Natural killer cell treated with Interleukin-12 subunit alpha and Interleukin-12 subunit beta and Interleukin-15 and Interleukin-18, amount 100 ng/mL, for 72 hours (primary cell): ENCODE measurements around the gene CRABP1. TPM values are rescaled to one million over a fixed set of nuclear protein-coding genes. Genes with fewer than 3 reads are reported as not detected.
"Not testable (repeated sequence)": the region's sequence is repeated elsewhere in the genome, so short reads cannot be mapped to it uniquely, and the experiment has no call there.

Source experiments
- ATAC-seq, 2 donors: fragments of 150-1000 bp; cut with Tn5 transposase in 1 of 2; sonication (Bioruptor Pico), chemical (Tn5 transposase) in 1 of 2; 2 replicates each; pipeline ENCODE4 v1.10.0; 2021
- DNase-seq: peaks from one replicate; pipeline ENCODE4 v3.0.0; 2022; ENCODE audit warnings: low spot score
- H3K27ac Mint-ChIP-seq, 2 donors: 1 replicate in 1 of 2; 2 replicates in 1 of 2; pipeline ENCODE4 v1.8.0; 2022; ENCODE audit warnings: mixed read lengths in 2 of 2, mild to moderate bottlenecking in 1 of 2, moderate library complexity in 1 of 2
- H3K27me3 Mint-ChIP-seq, 2 donors: 1 replicate in 1 of 2; 2 replicates in 1 of 2; pipeline ENCODE4 v1.8.0; 2022; ENCODE audit warnings: mixed read lengths in 2 of 2
- H3K36me3 Mint-ChIP-seq: one replicate; pipeline ENCODE4 v1.8.0; 2022; ENCODE audit warnings: mixed read lengths
- H3K4me1 Mint-ChIP-seq, 2 donors: 1 replicate in 1 of 2; 2 replicates in 1 of 2; pipeline ENCODE4 v1.8.0; 2022; ENCODE audit warnings: low read depth in 2 of 2, mixed read lengths in 2 of 2, mild to moderate bottlenecking in 1 of 2
- H3K4me3 Mint-ChIP-seq: one replicate; pipeline ENCODE4 v1.8.0; 2022; ENCODE audit warnings: mixed read lengths
- H3K9me3 Mint-ChIP-seq: 2 replicates; pipeline ENCODE4 v1.8.0; 2022; ENCODE audit warnings: mixed read lengths
- total RNA-seq, 2 donors: library from RNA; stranded (reverse); gene quantifications; one replicate each; pipeline ENCODE4 v1.2.3, GENCODE V29; 2022

The CRABP1 gene
- total RNA-seq, 2 donors from 2014 or later: not detected

DNA sequence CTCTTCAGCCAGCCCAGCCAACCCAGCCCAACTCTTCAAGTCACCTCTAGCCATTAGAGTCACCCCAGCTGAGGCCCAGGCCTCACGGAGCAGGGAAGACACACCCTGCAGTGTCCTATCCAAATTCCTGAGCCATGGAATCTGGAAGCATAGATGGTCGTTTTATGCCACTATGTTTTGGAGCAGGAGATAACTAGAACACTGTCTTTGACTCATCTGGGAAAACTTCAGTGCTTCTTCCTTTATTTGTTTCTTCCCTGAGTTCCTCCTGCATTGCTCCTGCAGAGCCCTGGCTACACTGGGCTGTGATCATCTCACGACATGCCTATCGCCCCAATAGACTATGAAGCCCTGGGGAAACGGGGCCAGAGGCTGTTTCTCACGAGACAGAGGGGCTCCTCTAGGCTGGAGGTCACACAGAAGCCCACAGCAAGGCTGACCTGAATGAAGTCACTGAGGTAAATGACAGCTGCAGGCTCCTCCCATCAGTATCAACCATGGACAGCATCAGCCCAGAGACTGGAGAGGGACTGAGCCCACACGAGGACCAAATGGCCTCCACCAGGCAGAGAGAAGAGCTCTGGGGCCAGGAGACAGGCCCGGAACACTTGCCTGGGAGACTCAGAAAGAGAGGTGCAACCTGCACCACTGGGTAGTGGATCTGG is 22.7 kb downstream of the CRABP1 start:
- peaks cover 6 to 24% of the 10 kb centered on the region in 2 donors for H3K27me3 Mint-ChIP-seq
- H3K27ac Mint-ChIP-seq: peak overlapping the region in 1 of 2 donors; percentile 57
- ATAC-seq (no peak), DNase-seq (no peak)
- no peaks in the 10 kb centered on the region for H3K36me3 Mint-ChIP-seq
- H3K4me1 Mint-ChIP-seq: no peaks in the 10 kb centered on the region
- H3K4me3 Mint-ChIP-seq: no peak overlapping the region
- H3K9me3 Mint-ChIP-seq: no peaks in the 10 kb centered on the region

DNA sequence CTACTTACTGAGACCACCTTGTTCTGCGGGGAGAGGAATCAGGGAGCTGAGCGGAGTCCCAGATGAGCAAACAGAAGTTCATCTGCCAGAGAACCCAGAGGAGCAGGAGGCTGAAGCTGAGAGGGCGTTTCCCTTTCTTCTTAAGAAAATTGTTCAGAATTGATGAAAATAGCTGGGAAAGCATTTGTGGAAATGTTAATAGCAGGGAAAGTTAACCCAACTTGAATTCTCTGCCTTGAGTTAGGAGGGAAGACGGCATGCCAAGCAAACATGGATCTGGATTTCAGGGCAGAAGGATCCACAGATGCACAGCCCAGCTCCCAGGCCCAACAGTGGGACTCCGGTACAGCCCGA is 23.2 kb downstream of the CRABP1 start:
- H3K9me3 Mint-ChIP-seq: no peaks in the 10 kb centered on the region
- DNase-seq (no peak), ATAC-seq (no peak)
- peaks cover 9 to 19% of the 10 kb centered on the region in 2 donors for H3K27me3 Mint-ChIP-seq
- no peak overlapping the region for H3K4me3 Mint-ChIP-seq
- H3K4me1 Mint-ChIP-seq: no peaks in the 10 kb centered on the region
- H3K36me3 Mint-ChIP-seq: no peaks in the 10 kb centered on the region
- peak overlapping the region in 1 of 2 donors; percentile 57 for H3K27ac Mint-ChIP-seq

DNA sequence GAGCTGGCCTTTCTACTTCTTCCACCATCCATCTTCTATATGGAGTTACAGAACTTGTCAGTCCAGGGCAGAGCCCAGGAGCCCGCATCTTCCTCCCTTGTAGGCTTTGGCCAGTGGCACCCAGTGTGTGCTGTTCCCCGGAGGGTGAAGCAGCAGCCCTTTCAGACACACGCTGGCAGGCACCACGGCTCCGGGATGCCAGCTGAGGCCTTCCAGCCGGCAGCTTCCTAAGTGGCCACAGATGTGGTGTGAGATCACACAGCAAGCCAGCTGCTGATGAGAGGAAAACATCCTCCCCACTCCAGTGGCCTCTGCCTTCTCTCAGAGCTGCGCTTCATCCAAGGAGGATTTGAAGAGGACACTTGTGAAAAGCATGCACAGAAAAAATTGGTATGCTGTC is 24.1 kb downstream of the CRABP1 start:
- Mint-ChIP-seq H3K4me3 (no peak overlapping the region), H3K36me3 (no peaks in the 10 kb centered on the region), H3K4me1 (no peaks in the 10 kb centered on the region), H3K27ac (no peak overlapping the region), H3K9me3 (no peaks in the 10 kb centered on the region), H3K27me3 (peaks cover 8 to 12% of the 10 kb centered on the region in 2 donors)
- peak in 1 of 2 donors; percentile 10 for ATAC-seq
- no peak for DNase-seq

DNA sequence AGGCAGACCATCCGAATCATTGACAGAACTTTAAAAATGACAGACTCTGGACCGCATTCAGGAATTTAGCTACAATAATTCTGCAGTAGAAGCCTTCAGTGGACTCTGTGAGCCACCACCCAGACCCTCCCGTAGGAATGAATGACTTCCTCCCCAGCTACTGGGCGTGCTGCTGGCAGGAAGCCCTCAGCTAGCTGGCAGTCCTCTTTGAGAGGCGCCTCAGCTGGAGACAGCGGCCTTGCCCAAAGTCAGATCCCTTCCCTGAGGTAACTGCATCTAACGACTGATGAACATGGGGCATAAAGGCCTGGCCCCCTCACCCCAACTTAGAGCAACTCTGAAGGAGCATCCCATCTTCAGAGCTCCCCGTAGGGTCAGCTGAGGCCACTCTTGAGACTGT is 25.8 kb downstream of the CRABP1 start:
- Mint-ChIP-seq H3K27me3 (peaks cover 6 to 10% of the 10 kb centered on the region in 2 donors), H3K4me3 (no peak overlapping the region), H3K9me3 (no peaks in the 10 kb centered on the region), H3K27ac (no peak overlapping the region), H3K36me3 (no peaks in the 10 kb centered on the region), H3K4me1 (no peaks in the 10 kb centered on the region)
- ATAC-seq (no peak), DNase-seq (no peak)

DNA sequence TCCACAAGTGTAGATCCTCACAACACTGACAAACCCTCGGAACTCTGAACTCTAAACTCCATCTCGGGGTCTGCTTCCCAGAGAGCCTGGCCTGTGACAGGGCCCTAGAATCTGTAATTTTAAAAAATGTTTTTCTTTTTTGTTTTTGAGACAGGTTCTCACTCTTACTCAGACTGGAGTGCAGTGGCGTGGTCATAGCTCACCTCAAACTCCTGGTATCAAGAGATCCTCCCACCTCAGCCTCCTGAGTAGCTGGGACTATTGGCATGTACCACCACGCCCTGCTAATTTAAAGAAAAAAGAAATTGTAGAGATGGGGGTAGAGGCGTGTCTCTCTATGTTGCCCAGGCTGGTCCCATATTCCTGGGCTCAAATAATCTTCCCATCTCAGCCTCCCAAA is 26.2 kb downstream of the CRABP1 start:
- no peak for DNase-seq
- Mint-ChIP-seq H3K9me3 (no peaks in the 10 kb centered on the region), H3K4me3 (no peak overlapping the region), H3K27me3 (peaks cover 6 to 10% of the 10 kb centered on the region in 2 donors), H3K27ac (no peak overlapping the region), H3K36me3 (no peaks in the 10 kb centered on the region), H3K4me1 (no peaks in the 10 kb centered on the region)
- ATAC-seq: no peak

DNA sequence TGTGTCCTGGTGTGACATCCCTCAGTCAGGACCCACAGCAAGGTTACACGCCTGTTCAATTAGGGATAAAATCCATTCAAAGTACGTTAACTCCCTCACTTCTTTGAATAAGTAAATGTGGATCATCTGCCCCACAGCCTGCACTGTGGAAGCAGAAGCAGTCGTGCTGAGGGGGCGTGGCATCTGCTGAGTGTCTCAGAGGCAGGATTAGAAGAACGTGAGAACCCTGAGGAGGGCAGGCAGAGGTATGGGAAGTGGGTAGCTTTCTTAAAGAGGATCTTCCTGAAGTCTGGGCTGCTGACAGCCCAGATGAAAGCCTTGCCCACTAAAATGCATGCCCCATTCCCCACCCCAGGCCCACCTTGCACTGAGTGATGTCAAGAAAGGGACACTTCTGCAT is 28.5 kb downstream of the CRABP1 start:
- H3K27me3 Mint-ChIP-seq: peaks cover 6 to 10% of the 10 kb centered on the region in 2 donors
- no peaks in the 10 kb centered on the region for H3K9me3 Mint-ChIP-seq
- H3K4me1 Mint-ChIP-seq: no peaks in the 10 kb centered on the region
- H3K27ac Mint-ChIP-seq: no peak overlapping the region
- H3K4me3 Mint-ChIP-seq: no peak overlapping the region
- ATAC-seq (no peak), DNase-seq (no peak)
- H3K36me3 Mint-ChIP-seq: no peaks in the 10 kb centered on the region

DNA sequence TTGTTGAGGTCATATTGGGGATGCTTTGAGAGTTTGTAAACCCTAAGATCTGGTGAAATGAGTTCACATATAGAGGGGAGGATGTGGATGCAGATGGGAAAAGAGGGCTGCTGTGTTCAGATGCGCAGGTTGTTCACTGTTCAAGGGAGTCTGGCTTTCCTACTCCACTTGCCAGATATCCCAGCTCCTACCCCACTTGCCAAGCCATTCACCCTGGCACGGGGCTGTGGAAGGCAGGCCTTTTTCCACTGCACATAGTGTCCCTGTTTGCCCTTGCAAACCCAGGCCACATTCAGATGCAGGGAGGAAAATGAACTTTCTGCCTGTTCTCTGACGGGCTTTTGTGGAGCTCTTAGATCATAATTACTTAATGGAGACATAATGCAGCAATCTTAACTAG is 29.0 kb downstream of the CRABP1 start:
- DNase-seq (no peak), ATAC-seq (no peak)
- Mint-ChIP-seq H3K9me3 (no peaks in the 10 kb centered on the region), H3K27ac (no peak overlapping the region), H3K4me1 (no peaks in the 10 kb centered on the region), H3K4me3 (no peak overlapping the region), H3K27me3 (peaks cover 6 to 10% of the 10 kb centered on the region in 2 donors), H3K36me3 (no peaks in the 10 kb centered on the region)

DNA sequence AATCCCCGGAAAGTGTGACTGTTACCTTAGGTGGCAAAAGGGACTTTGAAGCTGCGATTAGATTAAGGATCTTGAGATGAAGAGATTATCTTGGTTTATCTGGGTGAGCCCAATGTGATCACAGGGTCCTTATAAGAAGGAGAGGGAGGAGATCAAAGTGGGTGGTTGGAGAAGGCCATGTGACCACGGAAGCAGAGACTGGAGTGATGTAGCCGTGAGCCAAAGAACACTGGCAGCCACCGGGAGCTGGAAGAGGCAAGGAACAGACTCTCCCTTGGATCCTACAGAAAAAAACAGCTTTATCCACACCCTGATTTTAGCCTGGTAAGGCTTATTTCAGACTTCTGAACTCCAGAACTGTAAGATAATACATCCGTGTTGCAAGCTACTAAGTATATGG is 29.9 kb downstream of the CRABP1 start:
- H3K36me3 Mint-ChIP-seq: no peaks in the 10 kb centered on the region
- no peak for ATAC-seq
- H3K27me3 Mint-ChIP-seq: peaks cover 7 to 12% of the 10 kb centered on the region in 2 donors
- no peak overlapping the region for H3K27ac Mint-ChIP-seq
- no peak overlapping the region for H3K4me3 Mint-ChIP-seq
- H3K9me3 Mint-ChIP-seq: no peaks in the 10 kb centered on the region
- H3K4me1 Mint-ChIP-seq: peaks cover 0 to 1% of the 10 kb centered on the region in 2 donors
- DNase-seq: no peak

DNA sequence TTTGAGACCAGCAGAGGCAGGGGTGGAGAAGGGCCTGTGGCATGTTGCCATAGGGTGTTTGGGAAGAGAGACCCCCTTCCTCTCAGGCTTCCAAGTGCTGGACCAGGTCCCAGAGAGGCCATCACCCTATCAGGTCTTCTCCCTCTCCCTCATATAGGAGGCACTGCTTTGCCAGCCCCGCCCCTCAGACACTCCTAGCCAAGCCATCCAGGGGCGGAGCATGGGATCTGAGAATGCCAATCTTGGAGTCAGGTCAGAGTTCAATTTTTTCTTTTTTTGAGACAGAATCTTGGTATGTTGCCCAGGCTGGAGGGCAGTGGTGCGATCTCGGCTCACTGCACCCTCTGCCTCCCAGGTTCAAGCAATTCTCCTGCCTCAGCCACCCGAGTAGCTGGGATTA is 32.7 kb downstream of the CRABP1 start:
- Mint-ChIP-seq H3K36me3 (no peaks in the 10 kb centered on the region), H3K27ac (no peak overlapping the region), H3K4me1 (peaks cover 0 to 4% of the 10 kb centered on the region in 2 donors), H3K27me3 (peaks cover 6 to 18% of the 10 kb centered on the region in 2 donors), H3K9me3 (no peaks in the 10 kb centered on the region), H3K4me3 (no peak overlapping the region)
- DNase-seq (no peak), ATAC-seq (no peak)

DNA sequence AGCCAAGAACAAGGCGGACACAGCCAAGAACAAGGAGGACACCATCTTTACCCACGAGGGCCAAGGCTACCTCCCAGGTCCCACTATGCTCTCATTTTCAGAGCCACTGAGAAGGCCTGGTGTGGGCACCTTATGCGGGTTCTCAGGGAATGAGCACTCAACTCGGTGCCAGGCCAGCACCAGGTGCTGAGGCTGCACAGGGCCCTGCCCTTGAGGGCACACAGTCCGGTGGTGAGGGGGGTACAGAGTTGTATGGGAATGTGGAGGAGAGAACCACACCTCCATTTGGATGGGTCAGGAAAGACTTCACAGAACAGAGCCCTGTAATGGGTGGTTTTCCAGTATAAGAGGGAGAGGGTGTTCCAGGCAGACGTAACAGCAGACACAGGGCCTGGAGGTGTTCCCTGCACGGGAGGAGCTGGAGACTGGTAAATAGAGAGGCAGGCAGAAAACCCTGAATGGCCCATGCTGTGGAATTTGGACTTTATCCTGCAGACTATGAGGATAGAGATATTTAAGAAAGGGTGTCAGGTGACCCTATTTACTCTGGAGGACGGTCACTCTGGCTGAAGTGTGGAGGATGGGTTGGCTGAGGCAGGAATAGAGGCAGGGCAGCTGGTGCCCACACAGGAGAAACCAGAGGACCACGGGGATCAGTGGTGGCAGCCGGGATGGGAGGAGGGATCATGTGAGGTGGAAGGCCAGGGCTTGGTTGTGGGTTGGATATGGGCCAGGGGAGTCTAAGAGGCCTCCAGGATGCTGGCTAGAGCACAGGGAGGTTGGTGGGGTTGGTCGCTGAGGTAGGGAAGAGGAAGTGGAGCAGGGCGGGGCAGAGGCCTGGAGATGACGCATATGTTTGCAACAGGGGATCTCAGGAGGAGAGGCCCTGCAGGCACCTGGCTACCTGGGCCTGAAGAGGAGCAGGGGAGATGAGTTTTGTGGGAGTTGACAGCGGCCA is 34.6 kb downstream of the CRABP1 start:
- DNase-seq (no peak), ATAC-seq (peak; percentile 36 to 62)
- H3K27ac Mint-ChIP-seq: no peak overlapping the region
- H3K9me3 Mint-ChIP-seq: no peaks in the 10 kb centered on the region
- no peaks in the 10 kb centered on the region for H3K36me3 Mint-ChIP-seq
- H3K4me1 Mint-ChIP-seq: peaks cover 0 to 4% of the 10 kb centered on the region in 2 donors
- peaks cover 17 to 19% of the 10 kb centered on the region in 2 donors for H3K27me3 Mint-ChIP-seq
- H3K4me3 Mint-ChIP-seq: no peak overlapping the region

DNA sequence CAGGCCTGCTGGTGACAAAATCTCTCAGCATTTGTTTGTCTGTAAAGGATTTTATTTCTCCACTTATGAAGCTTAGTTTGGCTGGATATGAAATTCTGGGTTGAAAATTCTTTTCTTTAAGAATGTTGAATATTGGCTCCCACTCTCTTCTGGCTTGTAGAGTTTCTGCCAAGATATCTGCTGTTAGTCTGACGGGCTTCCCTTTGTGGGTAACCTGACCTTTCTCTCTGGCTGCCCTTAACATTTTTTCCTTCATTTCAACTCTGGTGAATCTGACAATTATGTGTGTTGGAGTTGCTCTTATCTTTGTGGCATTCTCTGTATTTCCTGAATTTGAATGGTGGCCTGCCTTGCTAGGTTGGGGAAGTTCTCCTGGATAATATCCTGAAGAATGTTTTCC is 40.0 kb downstream of the CRABP1 start:
- H3K9me3 Mint-ChIP-seq, H3K4me3 Mint-ChIP-seq, H3K36me3 Mint-ChIP-seq, ATAC-seq, H3K27ac Mint-ChIP-seq, H3K4me1 Mint-ChIP-seq, DNase-seq: not testable (repeated sequence)
- peaks cover 22 to 50% of the 10 kb centered on the region in 2 donors for H3K27me3 Mint-ChIP-seq

DNA sequence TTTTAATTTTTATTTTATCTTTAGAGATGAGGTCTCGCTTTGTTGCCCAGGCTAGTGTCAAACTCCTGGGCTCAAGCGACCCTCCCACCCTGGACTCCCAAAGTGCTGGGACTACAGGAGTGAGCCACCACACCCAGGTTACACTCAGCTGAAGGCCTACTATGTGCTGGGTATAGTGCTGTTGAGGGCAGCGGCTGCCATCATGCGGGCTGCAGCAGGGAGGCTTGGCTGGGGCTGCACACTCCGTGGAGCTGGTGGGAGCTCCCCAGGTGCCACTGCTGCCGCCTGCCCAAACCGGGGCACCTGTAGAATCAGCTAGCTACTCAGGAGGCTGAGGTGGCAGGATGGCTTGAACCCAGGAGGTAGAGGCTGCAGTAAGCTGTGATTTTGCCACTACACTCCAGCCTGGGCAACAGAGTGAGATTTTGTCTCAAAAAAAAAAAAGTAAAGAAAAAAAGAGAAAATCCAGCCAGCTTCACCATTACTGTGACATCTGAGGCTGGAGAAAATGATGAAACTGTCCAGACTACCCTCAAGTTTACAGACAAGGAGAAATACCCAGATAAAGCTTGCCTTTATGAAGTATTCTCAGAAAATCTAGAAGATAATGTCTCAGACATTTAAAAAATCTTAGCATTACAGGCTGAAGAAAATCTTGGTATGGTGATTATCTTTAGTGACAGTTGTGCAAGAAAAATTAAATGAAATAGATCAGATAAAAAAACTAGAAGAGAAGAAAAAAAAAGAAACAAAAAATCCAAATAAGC is 42.1 kb downstream of the CRABP1 start:
- DNase-seq (no peak), ATAC-seq (no peak)
- Mint-ChIP-seq H3K27ac (no peak overlapping the region), H3K4me1 (no peaks in the 10 kb centered on the region), H3K9me3 (no peaks in the 10 kb centered on the region), H3K27me3 (peaks cover 36 to 60% of the 10 kb centered on the region in 2 donors), H3K36me3 (no peaks in the 10 kb centered on the region), H3K4me3 (no peak overlapping the region)

DNA sequence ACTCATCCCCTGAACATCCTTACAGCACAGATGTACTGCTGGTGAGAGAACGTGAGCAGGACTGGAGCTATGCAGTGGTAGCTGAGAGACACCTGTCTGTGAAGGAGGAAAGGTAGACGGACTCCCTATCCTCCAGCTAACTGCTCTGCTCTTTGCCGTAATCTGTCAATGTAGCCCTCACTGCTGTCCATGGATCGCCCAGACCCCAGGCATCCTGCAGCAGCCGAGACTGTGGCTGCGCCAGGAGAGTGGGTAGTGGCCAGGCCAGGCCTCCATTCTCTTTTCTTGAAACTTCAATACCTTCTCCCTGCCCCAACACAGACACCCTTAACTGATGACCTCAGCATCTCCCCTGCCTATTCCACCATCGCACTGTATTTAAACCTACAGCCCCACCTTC is 44.5 kb downstream of the CRABP1 start:
- ATAC-seq (no peak), DNase-seq (no peak)
- no peaks in the 10 kb centered on the region for H3K36me3 Mint-ChIP-seq
- H3K27me3 Mint-ChIP-seq: peaks cover 27 to 48% of the 10 kb centered on the region in 2 donors
- no peak overlapping the region for H3K4me3 Mint-ChIP-seq
- no peaks in the 10 kb centered on the region for H3K4me1 Mint-ChIP-seq
- no peak overlapping the region for H3K27ac Mint-ChIP-seq
- H3K9me3 Mint-ChIP-seq: no peaks in the 10 kb centered on the region
